GM18502 (cell line): ENCODE results near the gene RTL9.
A peak's percentile ranks its signal among the peaks of the same experiment; 100 is the strongest.
"Not testable (repeated sequence)": the region's sequence is repeated elsewhere in the genome, so short reads cannot be mapped to it uniquely, and the experiment has no call there.

Experiments
- ATAC-seq: cut with Tn5 transposase; IDR thresholded peaks from one replicate; pipeline ENCODE4 v1.9.1; 2021; ENCODE audit warnings: mild to moderate bottlenecking; ENCODE audit not compliant: unreplicated experiment, poor library complexity

Gene RTL9

DNA sequence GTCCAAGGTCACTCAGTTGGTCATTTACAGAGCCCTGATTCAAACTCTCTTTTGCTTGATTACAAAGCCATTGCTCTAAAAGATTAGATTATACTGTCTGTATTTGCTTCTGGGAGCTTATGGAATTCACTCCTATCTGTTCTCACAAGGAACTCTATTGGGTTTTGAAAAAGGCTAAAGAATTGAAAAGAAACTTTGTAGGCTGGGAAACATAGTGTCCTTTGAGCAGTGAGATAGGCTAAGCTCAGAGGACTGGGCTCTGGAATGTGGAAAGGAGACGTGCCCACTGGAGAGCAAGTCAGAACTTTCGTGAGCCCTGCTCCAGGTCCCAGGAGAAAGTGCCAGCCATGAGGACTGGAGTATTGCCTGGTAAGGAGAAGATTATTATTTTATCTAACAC lies at the start of gene RTL9:
RTL9 (plus strand) TSS at position 301 of the 400 bp plus-strand sequence. CDS start 91,770 bp downstream, outside the sequence.
- no peak for ATAC-seq

DNA sequence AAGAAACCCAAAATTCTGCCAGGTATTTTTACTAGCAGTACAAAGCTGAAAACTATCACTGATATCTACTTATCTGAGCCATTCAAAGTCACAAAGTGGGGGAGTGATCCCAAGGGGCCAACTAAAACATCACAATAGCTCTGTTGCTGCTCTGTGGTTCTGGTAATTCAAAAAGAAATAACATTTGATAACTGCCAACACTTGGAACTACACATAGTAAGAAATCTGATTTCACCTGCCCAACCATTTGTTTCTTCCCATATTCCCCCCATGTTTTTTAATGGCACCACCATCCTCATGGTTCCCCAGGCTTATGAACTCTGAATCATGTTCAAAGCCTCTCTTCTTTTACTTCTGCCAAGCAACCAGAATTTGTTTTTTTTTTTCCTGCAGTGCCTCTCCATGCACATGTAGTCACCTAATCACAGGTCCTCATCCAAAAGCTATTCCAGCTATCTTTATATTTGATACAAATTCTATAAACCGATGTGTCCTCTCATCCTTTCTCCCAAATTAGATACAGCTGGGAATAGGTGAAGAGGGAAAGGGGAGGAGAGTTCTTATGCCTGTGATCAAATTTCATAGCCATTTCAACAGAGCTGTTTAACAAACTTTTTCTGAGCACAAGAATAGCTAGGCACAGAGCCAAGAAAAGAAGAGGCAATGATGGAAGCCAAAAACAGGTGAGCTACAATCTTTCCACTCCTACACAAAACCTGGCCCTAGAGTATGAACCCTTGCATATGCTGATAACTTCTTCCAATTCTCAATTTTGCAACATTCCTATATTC lies 48.5 kb upstream of the RTL9 start:
- peak; percentile 23 for ATAC-seq

DNA sequence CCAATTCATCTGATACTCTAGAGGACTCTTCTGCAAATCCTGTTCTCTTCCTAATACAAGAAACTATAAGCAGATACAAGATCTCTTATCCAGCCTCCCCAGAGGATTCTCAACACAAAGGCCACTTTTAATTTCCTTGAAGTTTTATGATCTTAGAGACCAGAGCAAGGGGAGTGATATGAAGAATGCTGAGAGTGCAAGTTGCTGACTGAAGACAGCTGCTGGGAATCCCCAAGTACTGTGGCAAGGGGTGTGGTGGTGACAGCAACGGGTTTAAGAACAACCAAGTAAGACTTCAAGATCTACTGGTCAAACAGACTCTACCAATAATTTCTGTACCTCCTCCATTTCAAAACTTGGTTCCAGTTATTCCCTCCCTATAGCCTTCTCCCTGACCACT lies 47.8 kb upstream of the RTL9 start:
- peak; percentile 90 for ATAC-seq

DNA sequence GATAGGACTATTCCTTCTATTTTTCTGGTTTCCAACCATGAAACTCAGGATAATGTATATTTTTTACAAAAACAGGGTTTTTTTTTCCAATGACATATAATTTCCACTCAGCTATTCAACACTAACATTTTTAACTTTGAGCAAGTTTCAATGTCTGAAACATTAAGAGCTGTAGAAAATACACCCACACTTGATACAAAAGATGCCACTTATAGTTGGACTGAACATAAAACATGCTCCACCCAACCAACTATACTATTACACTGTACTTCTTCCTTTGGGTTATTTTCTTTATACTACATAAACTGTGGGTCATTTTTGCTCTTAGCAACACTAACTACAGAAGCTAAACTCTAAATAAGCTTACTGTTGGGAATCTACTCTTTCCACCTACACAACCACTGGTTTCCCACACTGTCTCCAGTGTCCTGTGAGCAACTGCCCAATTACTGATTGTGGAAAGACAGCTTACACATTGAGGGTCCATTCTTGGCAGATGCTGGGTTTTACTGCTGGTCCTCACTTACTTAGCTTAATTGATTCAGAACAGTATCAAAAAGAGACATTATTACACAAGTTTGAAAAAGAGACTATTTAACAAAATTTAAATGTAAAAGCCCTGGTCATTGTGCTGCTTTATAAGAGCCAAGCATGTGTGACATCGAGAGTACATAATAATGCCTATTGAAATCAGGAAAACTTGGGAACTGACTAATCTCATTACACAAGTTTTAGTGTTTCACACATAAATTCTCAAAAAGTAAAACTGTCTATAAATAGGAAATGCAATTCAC lies 47.0 kb upstream of the RTL9 start:
- ATAC-seq: no peak

DNA sequence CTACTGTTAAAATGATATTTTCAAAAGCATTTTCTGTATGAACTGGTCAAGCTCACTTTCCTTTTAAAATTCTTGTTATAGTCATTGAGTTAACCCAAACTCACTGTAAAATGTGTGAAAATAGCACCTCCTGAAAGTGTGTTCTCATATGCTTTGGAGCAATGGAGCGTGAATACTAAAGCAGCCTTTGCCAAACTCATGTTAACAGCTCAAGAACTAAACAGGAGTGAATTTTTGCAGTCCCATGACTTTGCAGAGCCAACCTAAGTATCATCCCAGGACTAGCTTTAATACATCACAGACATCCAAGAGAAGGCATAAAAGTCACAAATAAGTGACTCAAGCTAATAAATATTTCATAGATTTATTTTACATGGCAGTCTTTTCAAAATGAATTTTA lies 43.1 kb upstream of the RTL9 start:
- no peak for ATAC-seq

DNA sequence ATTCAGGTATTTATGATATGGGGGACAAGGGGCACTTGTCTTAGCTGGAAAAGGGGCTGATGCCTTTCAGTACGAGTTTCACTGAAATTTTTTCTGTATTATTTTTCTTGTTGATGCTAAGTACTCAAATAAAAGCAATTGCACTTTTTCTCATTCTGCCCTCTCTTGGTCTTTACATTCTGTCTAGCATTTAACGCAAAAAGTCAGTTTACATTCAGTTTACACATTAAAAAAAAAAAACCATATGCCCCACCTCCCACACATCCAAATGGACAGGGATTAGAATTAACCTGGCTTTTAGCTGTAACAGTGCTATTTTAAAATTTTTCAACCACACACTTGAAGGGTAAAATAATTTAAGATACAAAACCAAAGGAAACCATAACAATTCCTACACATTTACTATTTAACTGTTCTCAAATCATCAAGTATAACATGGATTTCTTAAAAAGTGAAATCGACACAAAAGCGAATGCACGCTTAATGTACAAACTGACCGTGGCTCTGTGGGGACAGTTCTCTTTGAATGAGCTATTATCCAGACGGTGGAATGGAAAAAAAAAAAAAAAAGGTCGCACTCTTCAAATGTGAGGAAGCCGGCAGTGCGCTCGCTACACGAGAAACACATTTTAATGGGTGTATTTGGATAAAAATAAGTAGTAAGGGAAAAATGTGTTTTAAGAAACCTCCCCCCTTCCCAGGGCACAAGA lies 42.1 kb upstream of the RTL9 start:
- no peak for ATAC-seq

DNA sequence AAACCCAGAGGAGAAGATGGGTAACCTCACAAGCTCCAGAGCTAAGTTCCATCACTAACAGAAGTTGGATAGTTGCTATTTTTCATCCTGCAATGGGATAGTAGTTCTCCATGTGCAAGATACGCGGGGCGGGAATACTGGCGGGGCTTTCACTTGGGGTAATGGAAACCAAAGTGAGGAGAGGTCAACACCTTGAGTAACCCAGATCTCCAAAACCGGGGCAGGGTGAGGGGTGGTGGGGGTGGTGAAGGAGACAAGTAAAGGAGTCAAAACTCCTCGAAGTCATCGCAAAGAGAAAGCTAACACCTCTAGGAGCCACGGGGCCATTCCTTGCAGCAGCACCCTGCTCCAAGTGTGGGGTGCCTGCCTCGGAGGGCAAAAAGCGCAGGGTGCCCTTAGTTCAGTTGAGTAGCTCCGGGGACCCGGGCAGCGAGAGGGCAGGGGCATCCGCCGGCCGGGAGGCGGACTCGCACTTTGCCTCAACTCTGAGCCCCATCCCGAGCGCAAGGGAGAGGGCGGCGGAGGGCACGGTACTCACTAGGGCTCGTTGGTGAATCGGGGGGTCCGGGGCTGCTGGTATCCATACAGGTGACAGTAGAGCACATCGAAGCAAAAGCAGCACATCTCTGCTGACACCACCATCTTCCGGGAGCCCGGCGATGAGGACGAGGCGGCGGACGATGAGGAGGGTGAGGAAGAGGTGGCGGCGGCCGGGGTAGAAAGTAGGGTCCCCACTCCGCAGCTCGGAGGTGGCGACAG lies 41.4 kb upstream of the RTL9 start:
- peak; percentile 15 for ATAC-seq

DNA sequence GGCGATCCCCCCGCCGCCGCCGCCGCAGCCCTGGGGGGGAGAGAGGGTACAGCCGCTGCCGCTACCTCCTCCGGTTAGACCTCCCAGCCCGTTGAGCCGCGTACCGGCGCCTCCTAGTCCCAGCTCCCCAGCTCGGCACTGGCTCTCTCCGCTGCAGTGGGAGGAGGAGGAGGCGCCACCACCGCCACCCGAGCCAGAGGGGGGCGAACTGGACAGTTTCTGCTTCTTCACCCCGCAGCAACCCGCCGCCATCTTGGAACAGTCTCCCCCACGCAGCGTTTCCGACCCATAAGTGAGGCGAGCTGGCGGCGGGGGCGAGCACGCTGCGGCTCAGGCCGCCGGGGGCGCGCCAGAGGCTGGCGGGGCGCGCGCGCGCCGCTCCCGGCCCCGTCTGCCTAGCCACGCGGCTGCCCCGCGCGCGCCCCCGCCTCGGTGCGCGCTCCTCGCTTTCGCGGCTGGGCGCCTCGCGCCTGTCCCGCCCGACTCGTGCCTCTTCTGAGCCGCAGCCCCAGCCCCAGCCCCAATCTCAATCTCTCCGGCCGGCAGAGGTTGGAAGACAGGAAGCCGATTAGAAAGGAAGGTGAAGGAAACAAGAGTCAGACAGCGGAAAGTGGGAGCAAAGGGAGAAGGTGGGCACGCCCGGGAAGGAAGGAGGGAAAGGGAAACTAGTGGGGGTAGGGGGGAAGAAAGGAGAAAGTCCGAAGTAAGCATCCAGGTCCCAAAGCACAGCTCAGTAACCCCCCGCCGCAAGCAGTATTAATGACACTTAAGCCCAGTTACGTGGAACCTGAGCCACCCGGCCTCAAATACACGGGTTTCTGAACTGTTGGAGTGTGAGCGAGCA lies 40.6 kb upstream of the RTL9 start, which contains the start of gene AMMECR1:
AMMECR1 (minus strand) TSS at position 266 of the 844 bp plus-strand sequence; CDS start at position 252, 14 bp downstream.
- peak; percentile 78 for ATAC-seq

DNA sequence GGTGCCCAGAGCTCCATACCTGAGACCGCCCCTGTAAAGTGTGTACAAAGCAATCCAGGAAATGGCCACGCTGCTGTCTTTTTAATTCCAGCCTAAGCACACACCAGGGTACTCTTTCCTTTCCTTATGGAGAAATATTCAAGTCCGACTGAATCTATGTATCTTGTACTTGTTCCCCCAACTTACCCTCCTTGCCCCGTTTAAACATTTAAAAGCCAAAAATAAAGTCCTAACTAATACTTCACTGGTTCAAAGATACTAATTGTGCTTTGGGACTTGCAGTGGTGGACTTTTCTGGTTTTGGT lies 40.0 kb upstream of the RTL9 start:
- peak; percentile 26 for ATAC-seq

DNA sequence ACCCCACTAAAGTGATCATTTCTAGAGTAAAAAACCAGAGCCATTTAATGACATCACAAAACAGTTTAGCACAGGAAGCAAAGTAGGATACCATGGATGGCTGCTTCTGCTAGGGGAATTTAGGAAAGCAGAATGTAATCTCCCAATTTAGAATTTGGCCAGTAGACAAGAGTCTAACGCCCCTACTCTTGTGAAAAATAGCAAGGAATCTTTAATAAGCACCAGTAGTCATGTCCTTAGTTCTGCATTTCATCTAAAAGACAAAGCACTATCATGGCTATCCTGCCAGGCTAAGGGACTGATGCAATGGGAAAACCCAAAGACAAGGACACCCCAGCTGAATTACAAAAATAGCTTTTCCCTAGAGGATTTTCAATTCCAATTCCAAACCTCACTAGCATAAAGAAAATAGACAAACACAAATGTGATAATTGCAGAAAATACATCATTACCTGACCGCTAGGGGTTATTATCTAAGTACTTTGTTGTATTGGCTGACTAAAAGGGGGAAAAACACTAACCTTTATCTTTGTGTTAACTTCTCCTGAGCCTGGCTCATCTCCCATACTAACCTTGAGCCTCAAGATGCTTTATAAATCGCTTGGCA lies 38.2 kb upstream of the RTL9 start:
- ATAC-seq: no peak

DNA sequence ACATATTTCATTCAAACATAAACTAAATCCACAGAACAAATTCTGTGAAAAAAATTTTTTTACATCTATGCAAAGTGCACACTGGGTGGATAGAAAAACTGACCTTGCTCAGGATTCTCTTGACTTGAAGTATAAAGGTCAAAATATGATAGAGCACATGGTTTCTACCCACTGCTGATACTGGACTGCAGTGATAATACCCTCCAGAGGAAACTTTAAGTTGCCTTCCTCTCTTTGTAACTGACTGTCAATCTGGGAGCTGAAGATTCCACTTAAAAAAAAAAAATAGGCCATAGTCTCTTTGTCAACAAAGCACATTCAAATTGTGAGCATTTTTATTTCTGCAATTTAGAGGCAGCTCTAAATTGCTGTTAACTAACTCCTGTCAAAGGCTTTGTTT lies 37.6 kb upstream of the RTL9 start:
- no peak for ATAC-seq

DNA sequence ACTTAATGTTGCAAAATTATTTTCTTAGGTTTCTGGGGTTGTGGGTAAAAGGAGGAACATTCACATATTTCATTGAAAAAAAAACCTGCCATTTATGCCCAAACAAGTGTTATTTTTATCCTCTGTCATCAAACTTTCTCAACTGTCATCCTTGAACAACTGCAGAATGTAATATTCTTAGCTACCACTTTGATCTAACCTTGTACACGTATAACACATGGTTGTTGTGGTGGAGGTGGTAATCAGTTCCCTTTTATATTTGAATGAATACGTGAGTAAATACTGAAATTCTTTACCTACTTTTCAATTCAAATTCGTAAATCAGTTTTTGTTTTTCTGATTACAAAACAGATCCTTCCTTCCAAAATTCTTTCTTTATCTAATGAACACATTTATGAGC lies 37.0 kb upstream of the RTL9 start:
- no peak for ATAC-seq

DNA sequence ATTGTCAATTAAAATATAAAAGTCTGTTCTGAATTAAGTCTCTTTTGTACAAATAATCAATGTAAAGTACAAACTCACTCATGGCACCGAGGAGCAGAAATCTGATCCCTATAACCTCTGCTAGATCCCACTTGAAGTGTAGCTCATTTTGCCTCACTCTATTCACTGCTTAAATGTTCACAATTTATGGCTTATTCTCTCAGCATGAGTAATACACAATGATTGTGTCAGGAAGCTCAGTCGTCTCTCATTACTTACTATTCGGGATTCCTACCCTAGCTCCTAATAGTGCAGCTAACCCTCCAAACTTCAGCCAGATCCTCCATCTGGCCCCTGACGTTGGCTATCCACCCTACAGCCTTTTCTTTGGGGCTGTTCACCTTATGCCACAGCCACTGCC lies 36.0 kb upstream of the RTL9 start:
- ATAC-seq: no peak

DNA sequence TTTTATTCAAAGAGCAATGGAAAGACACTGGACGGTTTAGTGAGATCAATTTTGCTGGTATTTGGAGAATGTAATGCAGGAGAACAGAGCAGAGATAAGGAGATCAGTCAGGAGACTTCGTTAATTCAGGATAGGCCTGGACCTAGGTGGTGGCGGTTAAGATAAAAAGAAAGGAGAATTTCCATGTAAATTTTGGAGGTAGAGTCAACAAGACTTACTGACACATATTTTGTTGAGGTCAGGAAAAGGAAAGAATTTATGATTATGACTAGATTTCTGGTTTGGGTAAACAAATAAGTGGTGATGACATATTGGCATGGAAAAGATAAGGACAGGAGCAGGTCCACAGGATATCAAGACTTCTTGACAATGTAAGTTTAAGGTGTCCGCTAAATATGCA lies 31.9 kb upstream of the RTL9 start:
- ATAC-seq: no peak

DNA sequence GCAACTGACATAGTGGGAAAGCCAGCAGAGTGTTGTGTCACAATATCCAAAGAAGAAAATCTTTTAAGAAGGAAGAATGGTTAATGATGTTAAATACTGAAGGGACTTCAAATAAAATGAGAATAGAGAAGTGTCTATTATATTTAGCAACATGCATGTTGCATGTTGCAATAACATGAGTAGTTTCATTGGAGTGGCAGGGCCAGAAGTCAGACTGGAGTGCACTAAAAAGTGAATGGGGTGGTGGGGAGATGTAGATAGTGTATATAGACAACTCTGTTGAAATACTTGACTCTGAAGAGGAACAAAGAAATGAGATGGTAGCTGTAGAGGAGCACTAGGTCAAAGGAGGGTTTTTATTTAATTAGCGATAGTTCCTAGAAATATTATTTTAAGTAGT lies 31.3 kb upstream of the RTL9 start:
- no peak for ATAC-seq

DNA sequence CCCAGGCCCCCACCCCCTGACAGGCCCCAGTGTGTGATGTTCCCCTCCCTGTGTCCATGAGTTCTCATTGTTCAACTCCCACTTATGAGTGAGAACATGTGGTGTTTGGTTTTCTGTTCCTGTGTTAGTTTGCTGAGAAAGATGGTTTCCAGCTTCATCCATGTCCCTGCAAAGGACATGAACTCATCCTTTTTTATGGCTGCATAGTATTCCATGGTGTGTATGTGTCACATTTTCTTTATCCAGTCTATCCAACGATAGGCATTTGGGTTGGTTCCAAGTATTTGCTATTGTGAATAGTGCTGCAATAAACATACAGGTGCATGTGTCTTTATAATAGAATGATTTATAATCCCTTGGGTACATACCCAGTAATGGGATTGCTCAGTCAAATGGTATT lies 30.0 kb upstream of the RTL9 start:
- ATAC-seq: not testable (repeated sequence)

DNA sequence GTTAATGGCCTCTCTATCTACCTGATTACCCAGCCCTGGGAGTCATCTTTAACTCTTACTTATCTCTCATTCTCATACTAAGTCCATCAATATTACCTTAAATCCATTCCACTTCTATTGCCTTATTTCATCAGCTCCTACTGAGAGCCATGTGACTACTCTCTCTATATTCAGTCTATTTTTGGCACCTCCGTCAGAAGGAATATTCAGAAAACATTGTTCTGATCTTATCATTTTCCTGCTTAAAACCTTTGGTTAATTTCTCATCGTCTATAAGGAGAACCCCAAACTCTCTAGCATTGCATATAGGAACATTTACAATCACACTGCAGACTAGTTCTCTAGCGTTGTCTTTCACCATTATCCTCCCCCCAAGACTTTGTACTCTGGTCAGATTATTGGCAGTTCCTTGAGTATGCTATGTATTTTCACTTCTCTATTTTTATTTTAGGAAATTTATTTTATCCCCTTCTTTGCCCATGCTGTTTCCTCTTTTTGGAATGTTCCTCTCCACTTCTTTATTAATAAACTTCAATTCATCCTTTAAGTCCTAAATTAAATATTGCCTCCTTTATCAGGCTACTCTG lies 27.1 kb upstream of the RTL9 start:
- ATAC-seq: no peak

DNA sequence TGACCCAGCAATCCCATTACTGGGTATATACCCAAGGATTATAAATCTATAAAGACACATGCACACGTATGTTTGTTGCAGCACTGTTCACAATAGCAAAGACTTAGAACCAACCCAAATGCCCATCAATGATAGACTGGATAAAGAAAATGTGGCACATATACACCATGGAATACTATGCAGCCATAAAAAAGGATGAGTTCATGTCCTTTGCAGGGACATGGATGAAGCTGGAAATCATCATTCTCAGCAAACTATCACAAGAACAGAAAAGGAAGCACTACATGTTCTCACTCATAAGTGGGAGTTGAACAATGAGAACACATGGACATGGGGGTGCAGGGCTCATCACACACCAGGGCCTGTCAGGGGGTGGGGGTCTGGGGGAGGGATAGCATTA lies 25.2 kb upstream of the RTL9 start:
- not testable (repeated sequence) for ATAC-seq

DNA sequence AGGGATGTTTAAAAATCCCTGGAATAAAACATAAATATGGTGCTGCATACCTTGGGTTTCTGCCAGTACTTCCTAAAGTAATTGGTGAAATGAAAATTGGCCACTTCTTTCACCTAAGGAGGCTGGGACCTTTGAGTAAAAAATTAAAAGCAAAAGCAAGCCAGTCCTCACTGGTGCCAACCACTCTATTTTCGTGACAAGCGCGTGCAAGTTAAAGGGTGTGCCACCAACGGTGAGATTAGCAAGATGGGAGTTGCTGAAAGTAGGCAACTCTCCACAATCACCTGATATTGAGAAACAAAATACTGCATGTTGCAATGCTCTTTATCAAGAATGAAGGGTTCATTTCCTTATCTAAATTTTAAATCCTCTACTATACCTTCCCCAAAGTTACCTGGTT lies 19.7 kb upstream of the RTL9 start:
- ATAC-seq: no peak
